ENCODE results near the gene C17orf75. TPM values are rescaled to one million over a fixed set of nuclear protein-coding genes. Genes with fewer than 3 reads are reported as not detected.

The C17orf75 gene
- total and polyA plus RNA-seq, 2 of the 4 experiments (the other 2 are of a cell fraction): 11.5 to 16.1 TPM

- H3K4me2 ChIP-seq (ENCODE audit: low read depth, low read length): no peak overlapping the region
- H3K4me3 ChIP-seq (ENCODE audit: insufficient read depth, low read depth, low read length): no peak overlapping the region
- H3K36me3 ChIP-seq (ENCODE audit: control insufficient read depth, insufficient read depth, low read length): no peaks in the 10 kb centered on the region
- no peaks in the 10 kb centered on the region for H3K79me1 ChIP-seq (ENCODE audit: low read depth in 1 of 2, low read length in 2 of 2)
- ATAC-seq (ENCODE audit: low read depth) (no peak), DNase-seq (no peak)
- H2BK15ac ChIP-seq (ENCODE audit: low read depth, low read length): no peak overlapping the region
- H4K5ac ChIP-seq (ENCODE audit: low read depth, low read length): no peak overlapping the region
- no peak overlapping the region for H3K9ac ChIP-seq (ENCODE audit: low read depth, low read length)
- no peak overlapping the region for H2BK120ac ChIP-seq (ENCODE audit: low read depth, low read length)
- CTCF ChIA-PET: no interaction called here
- no peak overlapping the region for H2BK20ac ChIP-seq (ENCODE audit: low read depth, low read length)
- H3K9me3 ChIP-seq (ENCODE audit: control insufficient read depth, insufficient read depth, low read length): no peaks in the 10 kb centered on the region
- no peak overlapping the region for H3K27ac ChIP-seq (ENCODE audit: insufficient read depth, low read length)
- no peak overlapping the region for H3K56ac ChIP-seq (ENCODE audit: extremely low read depth, insufficient read depth, low read length)
- POLR2A ChIA-PET (ENCODE audit: unreplicated experiment): no interaction called here
- no peaks in the 10 kb centered on the region for H3K4me1 ChIP-seq (ENCODE audit: control insufficient read depth, insufficient read depth, low read length)
- in situ Hi-C loops (cut with MboI; ENCODE audit: low sequenced_read_pairs): no loop called here
- H2AK5ac ChIP-seq (ENCODE audit: low read depth, low read length): no peak overlapping the region
- H2AK9ac ChIP-seq (replicated peaks; ENCODE audit: low read depth, low read length, poor library complexity): no peak overlapping the region
- no peak overlapping the region for H2BK5ac ChIP-seq (ENCODE audit: low read depth, low read length, poor library complexity, severe bottlenecking)
- H4K8ac ChIP-seq (ENCODE audit: low read depth in 2 of 2, low read length in 2 of 2): no peak overlapping the region
- H3K27me3 ChIP-seq (ENCODE audit: control insufficient read depth, insufficient read depth, low read length): peaks cover 37% of the 10 kb centered on the region
- no peak overlapping the region for H3K4ac ChIP-seq (ENCODE audit: low read depth, low read length)
- no peak overlapping the region for H2AFZ ChIP-seq (replicated peaks; ENCODE audit: low read length, poor library complexity)
- no peak overlapping the region for H3K18ac ChIP-seq (ENCODE audit: low read depth, low read length)
- BruUV-seq (replicated peaks): no TSS peak
- no peak overlapping the region for H4K91ac ChIP-seq (ENCODE audit: insufficient read depth, low read depth, low read length)
- intact Hi-C loops (cut with micrococcal nuclease): no loop called here
- WGBS, 2 experiments (ENCODE audit: extremely low coverage in 2 of 2, insufficient read length in 1 of 2): no CpG with 5 or more reads among the region's 4 CpGs
- dilution Hi-C loops (cut with HindIII; ENCODE audit: low sequenced_read_pairs, unreplicated experiment): no loop called here
- TF ChIP-seq MAZ (IDR thresholded peaks at IDR 0.05; ENCODE audit: borderline replicate concordance, low read depth, low read length) (no peak), RAD21 (IDR thresholded peaks at IDR 0.05; ENCODE audit: low read length) (no peak), FOS (IDR thresholded peaks at IDR 0.05; ENCODE audit: low read depth, low read length) (no peak), MXI1 (IDR thresholded peaks at IDR 0.05; ENCODE audit: borderline replicate concordance, low read depth, low read length) (no peak), RFX5 (IDR thresholded peaks at IDR 0.05; ENCODE audit: low read depth, low read length) (no peak), NFE2L2 (IDR thresholded peaks at IDR 0.05; ENCODE audit: low read depth, low read length) (no peak), SMC3 (IDR thresholded peaks at IDR 0.05; ENCODE audit: low read depth, low read length) (no peak), MAFK (IDR thresholded peaks at IDR 0.05; ENCODE audit: low read depth, low read length) (no peak), POLR2A (IDR thresholded peaks at IDR 0.05; ENCODE audit: low read depth, low read length) (no peak), CTCF (conservative IDR thresholded peaks at IDR 0.05; ENCODE audit: low read depth, low read length) (no peak), CHD1 (IDR thresholded peaks at IDR 0.05; ENCODE audit: low read depth, low read length) (no peak)
- H3K9me1 ChIP-seq (ENCODE audit: insufficient read depth, low read length): peaks cover 3% of the 10 kb centered on the region; the same call in 1 of the 2 replicates
- no peak overlapping the region for H3K14ac ChIP-seq (replicated peaks; ENCODE audit: low read depth, low read length)
- no peaks in the 10 kb centered on the region; the same call in 1 of the 2 replicates for H4K20me1 ChIP-seq (ENCODE audit: insufficient read depth, low read length)
- H3K23ac ChIP-seq (ENCODE audit: low read depth, low read length): no peak overlapping the region
Measured at GRCh38 chr17:32302037-32302436, 39.9 kb downstream of the C17orf75 start.
